AG08396 (cell line): ENCODE results near the gene KBTBD2.
A peak's percentile ranks its signal among the peaks of the same experiment; 100 is the strongest.
"Not testable (repeated sequence)": the region's sequence is repeated elsewhere in the genome, so short reads cannot be mapped to it uniquely, and the experiment has no call there.

Experiments
- DNase-seq: peaks from one replicate; pipeline ENCODE4 v3.0.0; 2012; ENCODE audit warnings: low spot score, mixed read lengths

KBTBD2 gene

DNA sequence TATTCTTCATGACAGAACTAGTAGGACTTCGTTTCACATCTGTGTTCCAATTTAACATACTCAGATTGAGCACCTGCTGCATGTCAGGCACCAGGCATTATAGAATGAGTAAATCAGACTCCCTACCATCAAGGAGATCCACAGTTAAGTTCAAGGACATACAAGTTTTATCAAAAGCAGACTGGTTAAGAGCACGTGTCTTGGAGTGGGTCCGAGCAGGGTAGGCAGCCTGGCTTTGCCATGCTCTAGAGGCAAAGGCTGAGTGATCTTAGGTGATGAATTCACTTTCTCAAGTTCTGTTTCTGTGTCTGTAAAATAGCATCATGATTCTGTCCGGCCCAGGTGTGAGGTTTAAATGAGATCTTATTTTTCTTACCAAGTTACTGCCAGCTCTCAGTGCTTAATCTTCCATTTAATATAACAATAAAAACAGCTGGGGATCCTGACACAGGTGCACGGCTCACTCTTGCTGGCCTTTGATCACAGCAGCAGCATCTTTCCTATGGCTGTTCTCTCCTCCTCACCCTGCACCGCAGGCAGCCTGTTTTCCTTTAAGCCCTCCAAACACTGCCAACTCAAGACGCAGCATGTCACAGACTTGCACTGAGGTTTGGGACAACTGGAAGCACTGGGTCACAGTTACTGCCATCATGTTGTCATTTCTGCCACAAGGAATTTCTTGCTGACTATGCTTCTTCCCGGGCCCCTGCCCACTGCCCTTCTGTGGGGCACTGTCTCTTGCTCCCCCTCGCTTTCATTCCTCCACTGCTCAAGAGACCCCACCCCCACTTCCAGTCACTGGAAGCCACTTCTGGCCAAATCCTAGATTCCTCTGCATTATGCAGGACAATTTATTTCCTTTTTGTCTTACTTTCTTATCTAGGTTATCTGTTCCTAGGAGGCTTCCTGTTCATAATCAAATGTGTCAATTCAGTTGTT lies 35.5 kb downstream of the KBTBD2 start:
- DNase-seq = not testable (repeated sequence)

DNA sequence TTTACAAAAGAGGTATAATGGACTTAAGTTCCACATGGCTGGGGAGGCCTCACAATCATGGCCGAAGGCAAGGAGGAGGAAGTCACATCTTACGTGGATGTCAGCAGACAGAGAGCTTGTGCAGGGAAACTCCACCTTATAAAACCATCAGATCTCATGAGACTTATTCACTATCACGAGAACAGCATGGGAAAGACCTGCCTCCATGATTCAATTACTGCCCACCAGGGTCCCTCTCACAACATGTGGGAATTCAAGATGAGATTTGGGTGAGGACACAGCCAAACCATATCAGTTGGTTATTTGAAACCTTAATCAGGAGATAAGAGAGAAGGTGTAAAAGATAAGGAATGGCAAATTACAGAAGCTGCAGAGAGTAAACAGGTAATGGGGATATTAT lies 40.9 kb downstream of the KBTBD2 start:
- not testable (repeated sequence) for DNase-seq

DNA sequence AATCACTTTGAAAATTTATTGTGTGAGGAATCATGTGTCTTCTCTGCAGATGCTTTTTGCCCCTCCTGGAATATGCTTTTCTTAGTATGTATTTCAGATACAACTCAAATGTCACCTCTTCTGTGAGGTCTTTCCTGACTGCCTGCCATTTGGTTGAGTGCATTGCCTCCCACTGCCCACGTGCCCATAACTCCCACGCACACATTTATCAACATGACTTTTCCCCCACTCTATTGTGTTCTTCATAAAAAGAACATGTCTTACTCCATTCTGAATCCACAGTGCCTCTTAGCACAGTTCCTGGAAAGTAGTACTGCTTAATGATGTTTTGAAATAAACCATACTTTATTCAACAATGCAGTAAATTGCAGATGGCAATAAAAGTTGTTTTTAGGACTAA lies 42.9 kb downstream of the KBTBD2 start:
- DNase-seq = not testable (repeated sequence)

DNA sequence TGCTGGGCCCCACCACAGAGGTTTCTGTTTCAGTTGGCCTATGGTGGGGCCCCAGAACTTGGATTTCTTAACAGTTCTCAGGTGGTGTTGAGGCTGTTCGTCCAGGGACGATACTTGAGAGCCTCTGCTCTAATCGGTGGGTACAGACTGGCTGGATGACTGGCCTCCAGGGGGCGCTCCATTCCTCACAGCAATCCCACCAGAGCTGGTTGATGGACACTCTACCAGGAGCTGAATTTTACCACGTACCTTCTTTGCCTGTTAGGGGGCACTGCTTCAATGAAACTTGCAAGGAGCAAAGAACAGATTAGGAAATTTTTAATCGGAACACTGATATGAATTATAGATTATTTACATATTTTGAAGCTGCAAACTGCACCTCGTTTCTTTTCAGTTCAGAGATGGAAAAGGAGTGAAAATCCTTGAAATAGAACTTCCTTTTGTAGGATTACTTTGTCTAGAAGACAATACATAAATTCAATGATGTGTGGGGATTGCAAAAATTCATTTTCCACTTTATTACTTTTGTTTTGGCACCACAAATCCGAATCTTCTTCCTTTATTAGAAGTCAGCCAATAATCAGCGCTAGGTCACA lies 44.8 kb downstream of the KBTBD2 start:
- DNase-seq = peak; percentile 51

DNA sequence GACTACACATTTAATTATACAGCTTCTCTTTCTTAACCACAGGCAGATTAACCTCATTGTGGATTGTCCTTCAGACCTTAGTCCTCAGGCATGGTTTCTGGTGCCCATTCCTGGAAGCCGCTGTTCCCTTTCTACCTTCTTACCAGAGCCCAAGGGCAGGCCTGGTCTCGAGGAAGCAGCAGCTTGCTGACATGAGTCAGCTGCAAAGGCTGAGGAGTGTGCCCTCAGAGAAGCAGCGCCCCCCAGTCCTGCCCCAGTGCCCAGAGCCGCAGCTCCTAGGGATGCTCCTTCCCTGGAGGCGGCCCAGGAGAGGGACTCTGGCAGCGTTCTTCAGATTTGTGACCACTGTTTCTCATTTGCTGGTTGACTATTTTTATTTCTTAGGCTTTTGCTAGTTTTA lies 46.8 kb downstream of the KBTBD2 start:
- DNase-seq = not testable (repeated sequence)

DNA sequence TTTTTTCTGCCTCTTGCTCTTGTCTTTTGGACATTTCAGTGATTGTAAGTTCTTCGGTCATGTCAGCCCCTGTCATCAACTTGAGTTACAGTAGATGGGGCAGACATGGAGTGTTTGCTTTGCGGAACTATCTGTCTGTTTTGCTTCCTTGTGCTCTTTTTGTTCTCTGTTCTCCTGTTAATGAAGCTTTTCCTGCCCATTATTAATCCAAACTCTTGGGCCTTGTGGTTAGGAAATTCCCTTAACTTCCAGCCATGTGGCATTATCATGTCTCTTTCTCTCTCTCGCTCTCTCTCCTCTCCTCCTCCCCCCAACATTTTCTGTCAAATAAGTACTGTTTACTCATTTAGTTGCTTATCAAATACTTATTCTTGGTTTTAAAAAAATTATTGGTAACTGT lies 47.8 kb downstream of the KBTBD2 start:
- DNase-seq = not testable (repeated sequence)

DNA sequence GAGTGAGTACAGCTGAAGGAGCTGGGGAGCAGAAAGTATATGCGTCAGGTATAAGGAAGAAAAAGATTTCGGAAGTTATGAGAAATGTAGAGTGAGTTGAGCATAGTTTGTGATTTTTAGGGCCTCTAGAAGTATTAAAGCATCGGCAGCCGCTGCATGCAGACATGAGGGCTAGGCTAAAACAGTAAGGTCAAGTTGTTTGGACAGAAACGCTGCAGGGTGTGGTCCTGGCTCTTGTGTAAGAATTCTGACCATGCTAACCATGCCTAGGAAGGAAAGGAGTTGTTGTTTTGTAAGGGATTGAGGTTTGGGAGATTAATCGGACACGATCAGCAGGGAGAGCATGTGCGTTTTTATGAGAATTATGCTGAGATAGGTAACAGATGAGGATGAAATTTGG lies 51.7 kb downstream of the KBTBD2 start:
- DNase-seq = not testable (repeated sequence)

DNA sequence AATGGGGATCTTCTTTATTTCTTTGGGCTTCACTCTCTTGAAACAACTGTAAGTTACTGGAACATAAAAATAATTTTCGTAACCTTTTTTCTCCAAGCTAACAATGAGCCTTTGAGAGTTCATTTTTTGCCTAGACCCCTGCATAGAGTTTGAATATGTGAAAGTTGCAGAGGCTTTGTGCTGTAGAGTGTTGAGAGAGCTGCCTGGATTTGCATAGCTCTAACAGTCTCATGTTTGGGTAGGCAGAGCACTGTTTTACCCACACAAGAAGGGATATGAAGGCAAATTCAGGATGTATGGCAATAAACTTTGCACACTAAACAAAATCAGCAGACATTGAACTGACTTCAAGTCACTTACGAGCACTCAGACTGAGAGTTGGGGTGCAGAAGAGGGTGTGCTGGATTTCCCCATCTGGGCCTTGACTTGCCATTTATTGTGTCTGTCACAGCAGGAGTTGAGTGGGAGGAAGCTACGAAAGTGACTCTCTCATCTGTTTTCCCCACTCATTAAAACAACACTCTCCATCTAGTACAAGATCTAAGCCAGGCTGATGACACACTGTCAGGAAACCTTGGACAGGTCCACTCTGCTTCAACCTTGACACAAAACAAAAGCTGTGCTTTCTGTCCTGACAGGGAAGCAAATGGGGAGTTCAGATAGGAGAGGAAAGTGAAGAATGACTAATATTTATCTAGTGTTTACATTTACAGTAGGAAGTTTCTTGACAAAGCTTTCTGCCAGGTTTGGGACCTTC lies 62.4 kb downstream of the KBTBD2 start:
- not testable (repeated sequence) for DNase-seq
